ENCODE data around the gene CTBP2.

The CTBP2 gene

DNA sequence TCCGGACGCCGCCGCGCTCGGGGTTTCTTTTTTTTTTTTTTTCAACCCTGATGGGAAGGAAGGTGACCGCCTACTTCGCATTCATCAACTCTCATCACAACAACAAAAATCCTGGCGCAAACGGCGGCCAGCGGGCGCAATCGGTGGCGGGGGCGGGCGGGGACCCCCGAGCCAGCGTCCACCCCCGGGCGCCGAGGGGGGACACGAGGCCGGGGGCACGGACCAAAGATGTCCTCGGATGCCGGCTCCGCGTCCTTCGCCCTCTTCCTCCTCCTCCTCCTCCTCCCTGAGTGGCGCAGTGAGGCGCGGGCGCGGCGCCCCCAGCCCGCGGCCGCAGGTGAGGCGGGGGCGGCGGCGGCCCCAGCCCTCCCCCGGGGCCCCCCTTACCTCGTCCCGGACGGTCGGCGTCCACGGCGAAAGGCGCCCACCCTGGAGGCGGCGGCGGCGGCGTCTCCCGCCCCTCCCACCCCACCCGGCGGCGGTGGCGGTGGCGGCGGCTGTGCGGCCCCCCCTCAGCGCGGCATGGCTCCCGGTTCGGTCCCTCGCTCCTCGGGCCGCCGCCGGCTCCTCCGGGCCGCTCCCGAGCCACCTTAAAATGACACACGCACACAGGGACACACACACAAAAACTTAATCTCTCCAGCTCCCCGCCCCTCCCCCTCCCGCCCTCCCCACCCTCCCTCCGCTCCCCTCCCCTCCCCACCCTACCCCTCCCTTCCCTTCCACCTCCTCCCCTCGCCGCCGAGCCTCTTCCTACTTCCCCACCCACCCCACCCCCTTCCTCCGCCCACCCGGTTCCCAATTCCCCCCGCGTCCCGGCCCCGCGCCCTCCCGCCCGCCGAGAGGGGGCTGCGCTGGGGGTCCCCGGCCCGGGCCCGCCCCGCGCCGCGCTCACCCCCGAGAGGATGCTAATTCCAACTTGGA lies at the start of gene CTBP2:
CTBP2 (minus strand) TSS at position 632 of the 924 bp plus-strand sequence.
- DNase-seq, result peak in 1 of 2 donors; percentile 55

- DNase-seq, result peak; percentile 6 to 18
Measured at GRCh38 chr10:125209591-125210355, 49.4 kb upstream of the CTBP2 start.

GRCh38 chr10:125208854-125209565 lies 48.6 kb upstream of the CTBP2 start:
- DNase-seq, result no peak

- DNase-seq, result no peak
Measured at GRCh38 chr10:125206623-125207022, 46.3 kb upstream of the CTBP2 start.

DNA sequence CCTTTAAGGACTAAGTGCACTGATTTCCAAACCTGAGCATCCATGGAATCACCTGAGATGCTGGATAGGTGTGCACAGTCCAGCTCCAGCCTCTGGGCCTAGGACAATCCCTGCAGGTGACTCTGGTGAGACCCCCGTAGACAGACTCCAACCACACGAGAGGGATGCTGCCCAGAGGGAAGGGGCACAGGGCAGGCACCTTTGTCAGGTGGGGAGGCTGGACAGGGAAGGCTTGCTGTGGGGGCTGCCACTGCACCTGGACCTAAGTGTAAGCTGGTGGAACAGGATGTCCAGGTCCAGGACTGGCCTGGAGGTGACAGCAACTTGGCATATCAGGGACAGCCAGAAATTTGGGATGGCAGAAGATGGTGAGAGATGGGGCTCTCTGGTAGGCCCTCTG lies 45.1 kb upstream of the CTBP2 start:
- no peak for DNase-seq

DNA sequence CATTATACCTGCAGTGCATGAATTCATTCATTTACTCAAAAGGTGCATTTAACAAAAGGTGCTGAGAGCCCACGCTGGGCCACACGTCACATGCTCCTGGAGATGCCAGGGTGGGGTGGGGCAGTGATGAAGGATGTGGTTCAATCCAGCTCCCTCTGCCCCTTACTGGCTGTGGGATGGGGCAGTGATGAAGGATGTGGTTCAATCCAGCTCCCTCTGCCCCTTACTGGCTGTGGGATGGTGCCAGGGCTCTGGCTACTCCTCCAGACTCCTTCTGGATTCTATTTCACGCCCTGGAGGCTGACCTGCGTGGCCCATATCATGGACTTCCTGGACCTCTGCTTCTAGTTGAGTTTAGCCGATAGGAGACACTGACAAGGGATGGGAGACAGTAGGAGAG lies 44.0 kb upstream of the CTBP2 start:
- no peak for DNase-seq

DNA sequence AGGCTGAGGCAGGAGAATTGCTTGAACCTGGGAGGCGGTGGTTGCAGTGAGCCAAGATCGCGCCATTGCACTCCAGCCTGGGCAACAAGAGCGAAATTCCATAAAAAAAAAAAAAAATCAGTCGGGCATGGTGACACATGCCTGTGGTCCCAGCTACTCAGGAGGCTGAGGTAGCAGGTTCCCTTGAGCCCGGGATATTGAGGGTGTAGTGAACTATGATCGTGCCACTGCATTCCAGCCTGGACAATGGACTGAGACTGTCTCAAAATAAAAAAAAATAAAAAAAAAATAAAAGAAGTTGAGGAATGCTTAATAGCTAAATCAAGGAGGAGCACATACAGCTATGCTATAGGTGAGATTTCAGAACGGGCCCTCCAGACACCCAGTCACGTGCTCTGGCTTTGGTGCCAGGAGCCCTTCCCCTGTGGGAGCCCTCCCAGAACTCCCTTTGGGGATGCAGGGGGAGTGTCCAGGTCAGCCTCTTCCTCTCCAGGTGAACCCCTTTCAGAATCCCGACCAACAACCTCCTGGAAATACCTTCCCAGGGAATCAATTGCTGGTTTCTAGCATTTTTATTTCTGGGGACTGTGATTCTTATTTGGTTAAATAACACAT lies 42.9 kb upstream of the CTBP2 start:
- no peak for DNase-seq

GRCh38 chr10:125201791-125202622 lies 41.6 kb upstream of the CTBP2 start:
- DNase-seq, result no peak

- DNase-seq, result no peak
Measured at GRCh38 chr10:125201108-125201524, 40.8 kb upstream of the CTBP2 start.

GRCh38 chr10:125200396-125200795 lies 40.0 kb upstream of the CTBP2 start:
- DNase-seq, result no peak

- DNase-seq, result no peak
Measured at GRCh38 chr10:125199270-125199669, 38.9 kb upstream of the CTBP2 start.

- DNase-seq, result no peak
Measured at GRCh38 chr10:125194814-125195213, 34.5 kb upstream of the CTBP2 start.

- DNase-seq, result no peak
Measured at GRCh38 chr10:125193306-125193877, 33.0 kb upstream of the CTBP2 start.

DNA sequence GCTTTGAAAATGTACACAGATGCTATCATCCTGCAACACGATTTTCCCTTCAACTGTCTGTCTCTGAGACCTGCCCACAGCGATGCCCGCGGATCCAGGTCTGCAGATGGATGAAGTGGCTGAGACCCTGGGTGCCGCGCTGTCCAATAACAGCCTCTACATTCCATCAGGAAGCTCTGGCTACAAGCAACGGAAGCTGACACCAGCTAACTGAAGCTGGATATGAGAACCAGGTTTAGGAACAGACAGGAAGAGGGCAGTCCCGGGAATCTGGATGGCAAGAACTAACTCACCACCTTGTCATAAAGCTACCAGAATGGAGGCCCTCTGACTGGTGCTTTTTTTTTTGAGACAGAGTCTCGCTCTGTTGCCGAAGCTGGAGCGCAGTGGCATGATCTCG lies 32.3 kb upstream of the CTBP2 start:
- DNase-seq, result no peak

DNA sequence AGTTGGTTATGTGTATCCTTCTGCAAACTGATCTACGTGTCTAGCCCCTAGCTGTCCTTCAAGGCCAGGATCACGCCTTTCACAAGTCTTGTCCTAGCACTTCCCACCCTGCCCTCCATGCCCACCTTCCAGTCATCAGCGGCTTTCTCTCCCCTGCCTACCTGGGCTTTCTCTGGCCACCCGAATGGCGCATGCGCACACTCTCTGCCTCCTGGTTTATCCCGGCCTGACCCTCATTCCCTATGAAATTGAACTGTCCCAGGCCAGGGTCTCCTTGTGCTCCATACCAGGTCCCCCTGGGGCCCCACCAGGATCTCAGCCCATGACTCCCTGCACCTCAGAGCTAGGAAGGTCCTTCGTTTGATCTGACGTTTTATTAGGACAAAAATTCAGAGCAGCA lies 31.6 kb upstream of the CTBP2 start:
- no peak for DNase-seq

DNA sequence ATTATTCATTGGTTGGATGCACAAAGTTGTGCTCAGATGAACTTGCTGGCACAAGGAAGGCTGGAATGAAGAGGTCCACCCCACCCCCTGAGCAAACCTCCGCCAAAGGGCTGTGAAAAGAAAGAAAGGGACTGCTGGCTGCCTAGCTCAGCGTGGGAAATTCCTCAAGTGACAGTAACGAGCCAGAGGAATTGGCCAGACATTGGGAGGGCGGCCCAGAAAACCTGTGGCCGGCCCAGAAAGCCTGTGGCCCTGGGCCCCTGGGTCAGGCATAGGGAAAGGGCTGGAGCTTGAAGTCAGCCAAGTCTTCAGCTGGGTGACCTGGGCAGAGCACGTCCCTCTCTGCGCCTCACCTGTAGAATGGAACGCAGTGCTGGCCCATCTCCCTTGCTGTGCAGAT lies 30.6 kb upstream of the CTBP2 start:
- peak; percentile 5 to 32 for DNase-seq

- DNase-seq, result no peak
Measured at GRCh38 chr10:125190414-125190813, 30.1 kb upstream of the CTBP2 start.

GRCh38 chr10:125189162-125189561 lies 28.8 kb upstream of the CTBP2 start:
- no peak for DNase-seq

GRCh38 chr10:125187238-125188194 lies 27.2 kb upstream of the CTBP2 start:
- DNase-seq, result no peak

All from hippocampal formation (tissue), 2 donors.